Trophoblast cell (in vitro differentiated cells and primary cell): Measurements from ENCODE around the gene CNBD2. TPM values are rescaled to one million over a fixed set of nuclear protein-coding genes. Genes with fewer than 3 reads are reported as not detected.
A peak's percentile ranks its signal among the peaks of the same experiment; 100 is the strongest.

Experiments
- DNase-seq, 2 donors: peaks; one replicate each; pipeline ENCODE4 v3.0.0-alpha.2; 2016
- H2AFZ ChIP-seq: 2 replicates; pipeline ENCODE4 v1.6.1; 2013; ENCODE audit warnings: low read length, moderate library complexity, mild to moderate bottlenecking; ENCODE audit not compliant: insufficient read depth, poor library complexity
- H2AK5ac ChIP-seq: 2 replicates; pipeline ENCODE4 v1.6.1; 2013; ENCODE audit warnings: mild to moderate bottlenecking, low read length
- H2BK120ac ChIP-seq: 2 replicates; pipeline ENCODE4 v1.6.1; 2013; ENCODE audit warnings: low read length, mild to moderate bottlenecking, moderate library complexity; ENCODE audit not compliant: insufficient read depth, poor library complexity
- H2BK12ac ChIP-seq: 2 replicates; pipeline ENCODE4 v1.6.1; 2013; ENCODE audit warnings: mild to moderate bottlenecking, low read length, moderate library complexity
- H2BK5ac ChIP-seq: 2 replicates; pipeline ENCODE4 v1.6.1; 2013; ENCODE audit warnings: low read length, low read depth, moderate library complexity, mild to moderate bottlenecking; ENCODE audit not compliant: poor library complexity
- H3K14ac ChIP-seq: 2 replicates; pipeline ENCODE4 v1.6.1; 2013; ENCODE audit warnings: mild to moderate bottlenecking, low read length
- H3K18ac ChIP-seq: 2 replicates; pipeline ENCODE4 v1.6.1; 2013; ENCODE audit warnings: mild to moderate bottlenecking, low read length
- H3K23ac ChIP-seq: 2 replicates; pipeline ENCODE4 v1.6.1; 2013; ENCODE audit warnings: low read length
- H3K27ac ChIP-seq: 2 replicates; pipeline ENCODE4 v1.5.1; 2013; ENCODE audit warnings: low read depth, mild to moderate bottlenecking, inconsistent platforms, low read length, moderate library complexity
- H3K27me3 ChIP-seq: 2 replicates; pipeline ENCODE4 v1.6.1; 2013; ENCODE audit warnings: inconsistent platforms, mild to moderate bottlenecking, low read length, moderate library complexity; ENCODE audit not compliant: insufficient read depth
- H3K36me3 ChIP-seq, 2 experiments: 1 replicate in 1 of 2; 2 replicates in 1 of 2; pipeline ENCODE4 v1.6.1; 2013; ENCODE audit warnings: low read length in 2 of 2, mild to moderate bottlenecking in 2 of 2, moderate library complexity in 1 of 2; ENCODE audit not compliant: insufficient read depth in 2 of 2, control insufficient read depth in 1 of 2
- H3K4ac ChIP-seq: 2 replicates; pipeline ENCODE4 v1.6.1; 2013; ENCODE audit warnings: low read depth, mild to moderate bottlenecking, low read length, moderate library complexity
- H3K4me1 ChIP-seq, 2 experiments: 1 replicate in 1 of 2; 2 replicates in 1 of 2; pipeline ENCODE4 v1.6.1; 2013; ENCODE audit warnings: low read length in 2 of 2, mild to moderate bottlenecking in 2 of 2, moderate library complexity in 1 of 2; ENCODE audit not compliant: insufficient read depth in 2 of 2, control insufficient read depth in 1 of 2
- H3K4me2 ChIP-seq: 2 replicates; pipeline ENCODE4 v1.6.1; 2013; ENCODE audit warnings: inconsistent platforms, mild to moderate bottlenecking, low read length, moderate library complexity
- H3K4me3 ChIP-seq: 2 replicates; pipeline ENCODE4 v1.5.1; 2013; ENCODE audit warnings: mild to moderate bottlenecking, low read depth, low read length, inconsistent platforms
- H3K79me1 ChIP-seq: one replicate; pipeline ENCODE4 v1.6.1; 2013; ENCODE audit warnings: low read length
- H3K79me2 ChIP-seq: 2 replicates; pipeline ENCODE4 v1.6.1; 2013; ENCODE audit warnings: low read length, mild to moderate bottlenecking; ENCODE audit not compliant: control insufficient read depth, insufficient read depth, poor library complexity
- H3K9ac ChIP-seq: 2 replicates; pipeline ENCODE4 v1.6.1; 2013; ENCODE audit warnings: mild to moderate bottlenecking, low read length
- H3K9me3 ChIP-seq: 2 replicates; pipeline ENCODE4 v1.6.1; 2013; ENCODE audit warnings: low read depth, mild to moderate bottlenecking, control low read depth, inconsistent platforms, low read length; ENCODE audit not compliant: insufficient read depth
- H4K12ac ChIP-seq: 2 replicates; pipeline ENCODE4 v1.6.1; 2013; ENCODE audit warnings: low read depth, mild to moderate bottlenecking, low read length, moderate library complexity
- H4K8ac ChIP-seq: 2 replicates; pipeline ENCODE4 v1.6.1; 2013; ENCODE audit warnings: low read depth, mild to moderate bottlenecking, low read length, moderate library complexity
- H4K91ac ChIP-seq: one replicate; pipeline ENCODE4 v1.6.1; 2013; ENCODE audit warnings: low read depth, mild to moderate bottlenecking, low read length, moderate library complexity
- WGBS: extraction: QIAGEN DNeasy Blood & Tissue Kit; methylation state at CpG from one replicate; pipeline ENCODE4 v1.1.7; 2013; ENCODE audit warnings: missing lambda C conversion rate; ENCODE audit not compliant: insufficient read length, insufficient coverage; ENCODE audit errors: extremely low coverage; 5-methylcytosine and 5-hydroxymethylcytosine counted together
- polyA plus RNA-seq: library from polyadenylated mRNA; stranded (reverse); fragments of 200-250 nt; gene quantifications from 2 replicates; pipeline ENCODE4 v1.2.3, GENCODE V29; 2013

Gene CNBD2
- 4.1 and 4.3 TPM in 2 replicates for polyA plus RNA-seq

DNA sequence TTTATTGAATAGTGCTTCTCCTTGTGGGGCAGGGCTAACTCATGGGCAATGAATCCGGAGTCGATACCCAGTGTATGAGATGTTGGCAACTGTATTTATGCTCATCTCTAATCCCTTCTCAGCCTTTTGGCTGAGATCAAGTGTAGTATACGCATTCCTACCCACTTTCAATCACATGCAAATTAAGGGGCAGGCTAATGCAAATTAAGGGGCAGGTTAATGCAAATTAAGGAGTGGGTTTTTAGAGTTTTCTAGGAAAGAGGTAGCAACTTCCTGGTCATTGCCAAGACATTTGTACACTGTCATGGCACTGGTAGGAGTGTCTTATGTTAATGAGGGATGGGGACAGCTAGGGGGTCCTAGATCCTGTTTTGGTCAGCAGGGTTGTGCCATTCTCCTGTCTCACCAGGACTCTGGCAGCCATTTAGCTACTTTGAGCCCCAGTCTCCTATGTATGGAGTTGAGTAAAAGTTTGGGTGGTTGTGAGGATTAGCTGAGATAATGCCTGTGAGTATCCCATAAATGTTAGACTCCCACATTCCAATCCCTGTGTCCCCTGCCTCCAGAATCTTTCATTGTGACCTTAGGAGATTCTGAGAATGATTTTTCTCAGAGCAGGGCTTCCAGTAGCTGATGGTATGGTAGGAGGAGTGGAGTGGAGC, at the start of gene CNBD2:
Gene CNBD2 (plus strand): TSS at position 612 of the 662 bp plus-strand sequence. CDS start 173 bp downstream, outside the sequence.
- Histone ChIP-seq H3K14ac (no peak within 1 kb of the TSS), H2BK12ac (no peak within 1 kb of the TSS), H3K18ac (no peak within 1 kb of the TSS), H3K36me3 (no peaks in the 10 kb centered on the region), H3K4me1 (peaks cover 0 to 4% of the 10 kb centered on the region in 2 experiments), H2BK5ac (no peak within 1 kb of the TSS), H3K9me3 (no peaks in the 10 kb centered on the region), H3K27ac (no peak within 1 kb of the TSS), H4K91ac (no peak within 1 kb of the TSS), H4K12ac (no peak within 1 kb of the TSS), H2AK5ac (no peak within 1 kb of the TSS), H3K23ac (no peak within 1 kb of the TSS), H3K9ac (no peak within 1 kb of the TSS), H3K4me3 (no peak within 1 kb of the TSS), H2AFZ (no peak within 1 kb of the TSS), H3K27me3 (no peaks in the 10 kb centered on the region), H4K8ac (no peak within 1 kb of the TSS), H3K79me1 (no peaks in the 10 kb centered on the region), H2BK120ac (no peak within 1 kb of the TSS), H3K4ac (no peak within 1 kb of the TSS), H3K4me2 (no peak within 1 kb of the TSS), H3K79me2 (no peaks in the 10 kb centered on the region)
- no peak for DNase-seq
- WGBS: no CpG with 5 or more reads among the region's 3 CpGs

DNA sequence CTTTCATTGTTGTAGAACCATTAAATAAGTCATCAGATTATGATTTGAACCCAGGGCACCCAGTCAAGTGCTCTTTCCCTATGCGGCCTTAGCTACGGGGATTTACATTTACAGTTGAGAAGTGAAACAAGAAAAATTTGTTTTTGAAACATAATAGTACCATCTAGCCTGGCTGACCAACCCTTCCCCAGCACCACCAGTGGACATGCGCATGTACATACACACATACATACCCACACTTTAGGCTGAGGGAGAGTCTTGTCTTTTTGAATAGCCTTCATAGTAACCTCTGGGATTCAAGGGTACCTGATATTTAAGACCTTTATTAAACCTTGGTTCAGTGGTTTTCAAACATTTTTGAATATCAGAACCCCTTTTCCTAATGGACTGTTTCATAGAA, 47.9 kb upstream of the CNBD2 start:
- H2BK5ac ChIP-seq: no peak overlapping the region
- H2AK5ac ChIP-seq: no peak overlapping the region
- no peak overlapping the region for H2BK12ac ChIP-seq
- H3K79me1 ChIP-seq: no peaks in the 10 kb centered on the region
- no peak overlapping the region for H2BK120ac ChIP-seq
- H3K4ac ChIP-seq: no peak overlapping the region
- no peak overlapping the region for H3K4me3 ChIP-seq
- H3K27me3 ChIP-seq: no peaks in the 10 kb centered on the region
- H3K4me2 ChIP-seq: no peak overlapping the region
- no peak overlapping the region for H3K9ac ChIP-seq
- WGBS: no CpG with 5 or more reads among the region's 3 CpGs
- no peak for DNase-seq
- H2AFZ ChIP-seq: no peak overlapping the region
- no peak overlapping the region for H4K91ac ChIP-seq
- H4K12ac ChIP-seq: no peak overlapping the region
- H3K18ac ChIP-seq: no peak overlapping the region
- no peak overlapping the region for H4K8ac ChIP-seq
- H3K9me3 ChIP-seq: no peaks in the 10 kb centered on the region
- no peak overlapping the region for H3K23ac ChIP-seq
- H3K27ac ChIP-seq: no peak overlapping the region
- H3K14ac ChIP-seq: no peak overlapping the region
- H3K36me3 ChIP-seq: peaks cover 14 to 21% of the 10 kb centered on the region in 2 experiments
- no peaks in the 10 kb centered on the region for H3K79me2 ChIP-seq
- no peaks in the 10 kb centered on the region for H3K4me1 ChIP-seq

DNA sequence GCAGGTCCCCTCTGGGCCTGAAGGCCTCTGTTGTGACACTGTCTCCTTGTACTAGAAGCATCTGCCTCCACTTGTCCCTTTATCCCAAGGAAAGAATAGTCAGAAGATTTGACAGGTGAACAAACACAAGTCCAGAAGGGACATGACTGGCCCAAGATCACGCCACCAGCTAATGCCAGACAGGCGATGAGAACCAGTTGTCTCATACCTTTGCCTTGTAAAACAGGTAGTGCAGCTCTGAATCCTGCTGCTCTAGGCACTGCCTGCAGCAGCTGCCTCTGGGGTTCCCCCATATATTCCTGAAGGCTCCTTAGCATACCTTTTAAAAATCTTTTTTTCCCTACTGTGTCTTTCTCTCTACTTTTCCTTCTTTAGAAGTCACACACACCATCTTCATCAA, 39.1 kb upstream of the CNBD2 start:
- H3K23ac ChIP-seq: no peak overlapping the region
- no CpG with 5 or more reads among the region's 2 CpGs for WGBS
- peak; percentile 91 to 94 for DNase-seq

DNA sequence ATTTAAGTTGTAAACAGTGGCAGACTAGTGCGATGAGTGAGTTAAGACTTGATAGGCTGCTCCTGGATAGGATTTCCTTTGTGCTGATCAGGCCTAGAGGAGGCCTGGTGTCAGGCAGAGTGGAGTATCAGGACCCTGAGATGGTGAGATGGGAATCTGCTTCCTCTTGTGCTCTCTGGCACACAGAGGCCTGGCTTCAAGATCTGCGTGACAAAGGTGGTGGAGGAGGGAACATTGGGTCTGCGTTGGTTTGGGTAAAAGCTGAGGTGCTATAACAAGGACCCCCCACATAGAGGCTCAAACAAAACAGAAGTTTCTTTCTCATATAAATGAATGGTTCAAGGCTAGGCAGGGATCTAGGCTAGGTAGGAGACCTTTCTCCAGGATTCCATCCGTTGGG, 34.3 kb upstream of the CNBD2 start:
- no peak overlapping the region for H3K14ac ChIP-seq
- H3K79me2 ChIP-seq: no peaks in the 10 kb centered on the region
- no peak overlapping the region for H4K91ac ChIP-seq
- H3K27me3 ChIP-seq: no peaks in the 10 kb centered on the region
- no peak overlapping the region for H3K4ac ChIP-seq
- H4K8ac ChIP-seq: no peak overlapping the region
- H2AFZ ChIP-seq: no peak overlapping the region
- WGBS: no CpG with 5 or more reads among the region's 4 CpGs
- H4K12ac ChIP-seq: no peak overlapping the region
- no peaks in the 10 kb centered on the region for H3K9me3 ChIP-seq
- H3K9ac ChIP-seq: no peak overlapping the region
- H3K36me3 ChIP-seq: peaks cover 10 to 15% of the 10 kb centered on the region in 2 experiments
- H3K18ac ChIP-seq: no peak overlapping the region
- peaks cover 0 to 5% of the 10 kb centered on the region in 2 experiments for H3K4me1 ChIP-seq
- H3K4me3 ChIP-seq: no peak overlapping the region
- H3K4me2 ChIP-seq: no peak overlapping the region
- no peaks in the 10 kb centered on the region for H3K79me1 ChIP-seq
- H3K23ac ChIP-seq: no peak overlapping the region
- H2AK5ac ChIP-seq: no peak overlapping the region
- H2BK120ac ChIP-seq: no peak overlapping the region
- no peak overlapping the region for H3K27ac ChIP-seq
- no peak overlapping the region for H2BK5ac ChIP-seq
- DNase-seq: no peak
- no peak overlapping the region for H2BK12ac ChIP-seq

More for the DNA sequence above, 39.1 kb upstream of the CNBD2 start:
- H3K4me1 ChIP-seq: peaks cover 3 to 11% of the 10 kb centered on the region in 2 experiments
- H2BK120ac ChIP-seq: no peak overlapping the region
- H4K8ac ChIP-seq: no peak overlapping the region
- H3K18ac ChIP-seq: no peak overlapping the region
- H3K27me3 ChIP-seq: no peaks in the 10 kb centered on the region
- H3K4ac ChIP-seq: no peak overlapping the region
- no peak overlapping the region for H2AFZ ChIP-seq
- peaks cover 2% of the 10 kb centered on the region for H3K79me1 ChIP-seq
- H3K4me3 ChIP-seq: no peak overlapping the region
- no peak overlapping the region for H2BK5ac ChIP-seq
- no peak overlapping the region for H2AK5ac ChIP-seq
- no peak overlapping the region for H3K4me2 ChIP-seq
- peaks cover 10 to 13% of the 10 kb centered on the region in 2 experiments for H3K36me3 ChIP-seq
- H3K79me2 ChIP-seq: no peaks in the 10 kb centered on the region
- no peak overlapping the region for H4K91ac ChIP-seq
- no peak overlapping the region for H3K14ac ChIP-seq
- H4K12ac ChIP-seq: no peak overlapping the region
- H2BK12ac ChIP-seq: no peak overlapping the region
- H3K27ac ChIP-seq: peak overlapping the region; percentile 21
- H3K9ac ChIP-seq: no peak overlapping the region
- H3K9me3 ChIP-seq: no peaks in the 10 kb centered on the region
